B cell (primary cell): ENCODE results near the gene ZNF362. TPM values are rescaled to one million over a fixed set of nuclear protein-coding genes. Genes with fewer than 3 reads are reported as not detected.

Experiments used
- ATAC-seq: fragments of 200-7000 bp; cut with Tn5 transposase; one replicate; pipeline ENCODE4 v1.10.0; 2021; ENCODE audit warnings: low read depth, mild to moderate bottlenecking, moderate number of reproducible peaks, moderate library complexity
- CTCF ChIA-PET: fragments of 350-600 bp; sonication (Branson Sonifier 250); formaldehyde crosslinking; loops from one replicate; lab custom pipeline; 2021; ENCODE audit warnings: antibody characterized with exemption, inconsistent platforms; lab: Charles Lee
- POLR2A ChIA-PET: fragments of 350-600 bp; sonication (Branson Sonifier 250); formaldehyde crosslinking; loops from one replicate; lab custom pipeline; 2021; ENCODE audit warnings: antibody characterized with exemption; lab: Charles Lee
- DNase-seq: peaks from one replicate; pipeline ENCODE4 v3.0.0; 2013
- H2AFZ ChIP-seq: 2 replicates; pipeline ENCODE4 v1.6.1; 2012; ENCODE audit warnings: mild to moderate bottlenecking, low read depth, low read length; ENCODE audit not compliant: insufficient read depth, poor library complexity, severe bottlenecking
- H3K27ac ChIP-seq, 2 donors: 1 replicate in 1 of 2; 2 replicates in 1 of 2; pipeline ENCODE4 v1.5.1; 2012 to 2013; ENCODE audit warnings: low read length in 2 of 2, mild to moderate bottlenecking in 2 of 2, moderate library complexity in 1 of 2
- H3K27me3 ChIP-seq, 4 experiments: fragments of 200-600 bp in 1 of 4; sonication (generic) in 1 of 4; replicated peaks in 1 of 4; 1 replicate in 2 of 4; 2 replicates in 2 of 4; pipeline versions ENCODE4 v1.6.1 to v1.7.0; 2013 to 2016; ENCODE audit warnings: low read length in 3 of 4, mild to moderate bottlenecking in 2 of 4, mixed read lengths in 1 of 4, moderate library complexity in 1 of 4; ENCODE audit not compliant: insufficient read depth in 4 of 4, control insufficient read depth in 3 of 4; ENCODE audit errors: control extremely low read depth in 1 of 4
- H3K36me3 ChIP-seq, 2 experiments: replicated peaks in 1 of 2; 1 replicate in 1 of 2; 2 replicates in 1 of 2; pipeline versions ENCODE4 v1.6.1 to v1.7.1; 2013; ENCODE audit warnings: low read length in 1 of 2; ENCODE audit not compliant: insufficient read depth in 2 of 2, control insufficient read depth in 1 of 2; ENCODE audit errors: control extremely low read depth in 1 of 2, extremely low read depth in 1 of 2
- H3K4me1 ChIP-seq, 2 donors: fragments of 200-600 bp in 1 of 2; sonication (generic) in 1 of 2; 1 replicate in 1 of 2; 2 replicates in 1 of 2; pipeline versions ENCODE4 v1.5.1 to v1.6.1; 2013 to 2017; ENCODE audit warnings: low read length in 2 of 2; ENCODE audit not compliant: control insufficient read depth in 2 of 2, insufficient read depth in 2 of 2
- H3K4me2 ChIP-seq: replicated peaks from 2 replicates; pipeline ENCODE3; 2012; ENCODE audit warnings: mild to moderate bottlenecking, low read depth, low read length; ENCODE audit not compliant: poor library complexity, severe bottlenecking
- H3K4me3 ChIP-seq, 5 experiments: fragments of 200-600 bp in 1 of 5; sonication (generic) in 1 of 5; 1 replicate in 3 of 5; 2 replicates in 2 of 5; pipeline versions ENCODE4 v1.5.1 to v1.7.0; 2011 to 2016; ENCODE audit warnings: low read length in 4 of 5, mild to moderate bottlenecking in 4 of 5, low read depth in 2 of 5, control low read depth in 1 of 5, moderate library complexity in 1 of 5; ENCODE audit not compliant: insufficient read depth in 1 of 5; ENCODE audit errors: control extremely low read depth in 1 of 5, extremely low read depth in 1 of 5
- H3K79me2 ChIP-seq: fragments of 200-600 bp; sonication (generic); one replicate; pipeline ENCODE4 v1.6.0; 2016; ENCODE audit warnings: low read length; ENCODE audit not compliant: control insufficient read depth, insufficient read depth
- H3K9ac ChIP-seq: fragments of 200-600 bp; sonication (generic); 2 replicates; pipeline ENCODE4 v1.6.1; 2017; ENCODE audit warnings: mild to moderate bottlenecking, low read length, moderate library complexity
- H3K9me3 ChIP-seq, 3 donors: one replicate each; pipeline versions ENCODE4 v1.6.1 to v1.7.1; 2013; ENCODE audit warnings: low read length in 2 of 3; ENCODE audit not compliant: control insufficient read depth in 2 of 3, insufficient read depth in 1 of 3; ENCODE audit errors: control extremely low read depth in 1 of 3
- H4K20me1 ChIP-seq: 2 replicates; pipeline ENCODE4 v1.6.0; 2012; ENCODE audit warnings: mild to moderate bottlenecking, low read length; ENCODE audit not compliant: insufficient read depth, control insufficient read depth, poor library complexity, severe bottlenecking
- H3K27ac Mint-ChIP-seq: one replicate; pipeline ENCODE4 v1.8.0; 2021; ENCODE audit warnings: mixed read lengths
- H3K27me3 Mint-ChIP-seq: one replicate; pipeline ENCODE4 v1.8.0; 2021; ENCODE audit warnings: mixed read lengths
- H3K4me1 Mint-ChIP-seq: one replicate; pipeline ENCODE4 v1.8.0; 2021; ENCODE audit warnings: mixed read lengths
- H3K4me3 Mint-ChIP-seq: one replicate; pipeline ENCODE4 v1.8.0; 2021; ENCODE audit warnings: mixed read lengths
- H3K9me3 Mint-ChIP-seq: one replicate; pipeline ENCODE4 v1.8.0; 2022; ENCODE audit warnings: mixed read lengths; ENCODE audit not compliant: insufficient read depth
- EZH2 ChIP-seq: IDR thresholded peaks from 2 replicates; pipeline ENCODE4 v1.6.1; 2012; ENCODE audit warnings: borderline replicate concordance, low read depth, mild to moderate bottlenecking, moderate library complexity, low read length; ENCODE audit not compliant: insufficient read depth, poor library complexity, severe bottlenecking
- WGBS: methylation state at CpG from one replicate; pipeline ENCODE4 v1.1.5; 2013; ENCODE audit warnings: missing lambda C conversion rate; ENCODE audit not compliant: insufficient coverage; 5-methylcytosine and 5-hydroxymethylcytosine counted together
- intact Hi-C: fragments of 100-400 bp; cut with micrococcal nuclease; formaldehyde crosslinking; loops from one replicate; pipeline ENCODE4 v1.10.0; 2022
- polyA plus RNA-seq: library from polyadenylated mRNA; depleted of rRNA; stranded (reverse); fragments of >200 nt; gene quantifications from 2 replicates; pipeline ENCODE4 v1.2.3, GENCODE V29; 2012
- total RNA-seq, 2 donors: library from RNA; stranded (reverse); fragments of 120-200 nt in 1 of 2; gene quantifications; 1 replicate in 1 of 2; 2 replicates in 1 of 2; pipeline versions ENCODE4 v1.2.3 to v1.2.4, GENCODE V29; 2013 to 2022
- TF ChIP-seq, protein P1 (sequence below): fragments of 200-600 bp; IDR thresholded peaks from one replicate; pipeline ENCODE4 v1.8.0; 2022; ENCODE audit warnings: antibody characterized with exemption, mild to moderate bottlenecking

The ZNF362 gene
- total and polyA plus RNA-seq, 2 donors (not counting 1 experiment from before 2014, with no cell fraction given): 14.0 to 20.4 TPM

DNA sequence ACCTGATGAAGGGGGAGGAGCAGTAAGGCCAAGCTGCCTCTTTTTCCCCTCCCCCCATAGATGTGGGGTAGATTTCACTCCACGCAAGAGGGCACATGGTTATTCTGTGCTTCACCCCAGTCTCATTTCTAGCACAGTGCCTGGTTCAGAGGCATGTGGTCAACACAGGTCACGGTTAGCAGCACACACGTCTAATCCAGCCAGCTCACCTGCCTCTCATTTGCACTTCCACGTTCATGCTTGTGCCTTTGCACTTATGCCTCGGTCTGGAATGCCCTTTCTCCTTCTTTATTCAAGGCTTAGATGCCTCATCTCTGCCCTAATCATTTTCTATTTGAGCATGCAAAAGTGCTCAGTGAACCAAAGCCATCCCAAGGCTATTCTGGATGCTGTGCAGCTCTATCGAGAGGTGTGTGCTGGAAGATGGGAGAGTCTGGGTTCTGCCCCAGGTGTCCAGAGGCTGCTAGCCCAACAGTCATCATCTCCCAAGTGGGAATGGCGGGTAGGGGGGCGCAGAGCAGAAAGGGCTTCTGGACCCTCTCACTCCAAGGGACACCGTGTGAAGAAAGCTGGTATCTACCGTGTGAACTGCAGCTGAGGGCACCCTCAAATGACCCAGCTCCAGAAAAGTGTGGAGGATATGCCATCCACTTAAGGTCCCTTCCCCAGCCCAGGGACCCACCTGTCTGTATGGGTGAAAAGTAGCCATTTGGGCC lies 66.7 kb downstream of the ZNF362 start:
- no peaks in the 10 kb centered on the region for H3K9me3 ChIP-seq
- Mint-ChIP-seq H3K27ac (no peak overlapping the region), H3K4me3 (no peak overlapping the region), H3K27me3 (no peaks in the 10 kb centered on the region), H3K4me1 (no peaks in the 10 kb centered on the region), H3K9me3 (no peaks in the 10 kb centered on the region)
- no peak overlapping the region for H3K27ac ChIP-seq
- H4K20me1 ChIP-seq: no peaks in the 10 kb centered on the region
- H3K27me3 ChIP-seq: no peaks in the 10 kb centered on the region
- H3K4me2 ChIP-seq: no peak overlapping the region
- TF ChIP-seq EZH2: no peak
- TF ChIP-seq, protein P1, sequence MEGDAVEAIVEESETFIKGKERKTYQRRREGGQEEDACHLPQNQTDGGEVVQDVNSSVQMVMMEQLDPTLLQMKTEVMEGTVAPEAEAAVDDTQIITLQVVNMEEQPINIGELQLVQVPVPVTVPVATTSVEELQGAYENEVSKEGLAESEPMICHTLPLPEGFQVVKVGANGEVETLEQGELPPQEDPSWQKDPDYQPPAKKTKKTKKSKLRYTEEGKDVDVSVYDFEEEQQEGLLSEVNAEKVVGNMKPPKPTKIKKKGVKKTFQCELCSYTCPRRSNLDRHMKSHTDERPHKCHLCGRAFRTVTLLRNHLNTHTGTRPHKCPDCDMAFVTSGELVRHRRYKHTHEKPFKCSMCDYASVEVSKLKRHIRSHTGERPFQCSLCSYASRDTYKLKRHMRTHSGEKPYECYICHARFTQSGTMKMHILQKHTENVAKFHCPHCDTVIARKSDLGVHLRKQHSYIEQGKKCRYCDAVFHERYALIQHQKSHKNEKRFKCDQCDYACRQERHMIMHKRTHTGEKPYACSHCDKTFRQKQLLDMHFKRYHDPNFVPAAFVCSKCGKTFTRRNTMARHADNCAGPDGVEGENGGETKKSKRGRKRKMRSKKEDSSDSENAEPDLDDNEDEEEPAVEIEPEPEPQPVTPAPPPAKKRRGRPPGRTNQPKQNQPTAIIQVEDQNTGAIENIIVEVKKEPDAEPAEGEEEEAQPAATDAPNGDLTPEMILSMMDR: no peak
- ATAC-seq: no peak
- H2AFZ ChIP-seq: no peak overlapping the region
- 67% methylated on average over 6 of the region's 10 CpGs for WGBS
- H3K4me1 ChIP-seq: no peaks in the 10 kb centered on the region
- intact Hi-C loops: no loop called here
- H3K79me2 ChIP-seq: no peaks in the 10 kb centered on the region
- ChIA-PET CTCF (no interaction called here), POLR2A (no interaction called here)
- no peak overlapping the region for H3K4me3 ChIP-seq
- no peak for DNase-seq
- peaks cover 4 to 45% of the 10 kb centered on the region in 2 experiments for H3K36me3 ChIP-seq
- no peak overlapping the region for H3K9ac ChIP-seq

DNA sequence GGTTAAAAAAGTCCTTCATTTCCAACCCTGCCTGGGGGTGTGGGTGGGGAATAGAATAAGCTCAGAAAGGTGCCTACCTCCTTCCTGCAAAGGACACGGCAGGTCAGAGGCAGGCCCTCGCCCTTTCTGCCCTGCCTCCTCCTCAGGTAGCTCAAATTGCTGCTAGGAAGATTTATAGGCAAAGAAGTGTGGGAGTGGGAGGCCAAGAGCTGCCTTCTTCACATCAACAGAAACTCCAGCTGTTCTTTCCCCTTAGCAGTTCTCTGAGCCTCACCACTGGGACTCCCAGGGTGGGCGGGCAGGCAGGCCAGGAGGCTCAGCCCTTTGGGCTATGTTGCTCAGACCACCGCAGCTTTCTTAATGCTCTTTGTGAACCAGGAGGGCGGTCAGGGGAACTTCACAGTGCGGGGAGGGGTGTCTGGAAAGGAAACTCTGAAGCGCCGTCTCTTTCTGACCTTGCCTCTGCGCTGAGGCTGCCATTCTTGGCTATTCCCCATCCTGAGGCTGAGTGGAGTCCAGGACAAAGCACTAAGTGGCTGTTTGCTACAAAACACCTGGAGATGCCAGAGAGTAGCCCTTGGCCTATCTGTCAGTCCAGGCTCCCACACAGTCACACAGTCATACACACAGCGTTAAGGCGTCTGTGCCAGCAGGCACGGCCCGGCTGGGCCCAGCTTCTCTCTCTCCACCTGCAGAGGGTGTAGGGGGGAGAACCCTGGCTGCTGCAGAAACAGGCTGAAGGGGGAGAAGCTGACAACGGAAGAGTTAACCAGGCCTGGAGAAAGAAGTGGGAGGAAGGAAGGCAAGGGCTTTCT lies 67.6 kb downstream of the ZNF362 start:
- no peak for DNase-seq
- Mint-ChIP-seq H3K27me3 (no peaks in the 10 kb centered on the region), H3K9me3 (no peaks in the 10 kb centered on the region), H3K4me1 (no peaks in the 10 kb centered on the region), H3K27ac (no peak overlapping the region), H3K4me3 (no peak overlapping the region)
- ChIA-PET POLR2A (no interaction called here), CTCF (no interaction called here)
- Histone ChIP-seq H4K20me1 (no peaks in the 10 kb centered on the region), H3K4me1 (no peaks in the 10 kb centered on the region), H3K79me2 (no peaks in the 10 kb centered on the region), H3K4me3 (no peak overlapping the region), H2AFZ (no peak overlapping the region), H3K9ac (no peak overlapping the region), H3K27me3 (no peaks in the 10 kb centered on the region), H3K4me2 (no peak overlapping the region), H3K36me3 (peaks cover 6 to 53% of the 10 kb centered on the region in 2 experiments), H3K27ac (no peak overlapping the region), H3K9me3 (no peaks in the 10 kb centered on the region)
- intact Hi-C loops: no loop called here
- no peak for ATAC-seq
- TF ChIP-seq, protein P1: no peak
- no peak for TF ChIP-seq EZH2
- WGBS: 95% methylated on average over 8 of the region's 14 CpGs
